HG03432 (cell line): ENCODE data around the gene GRAMD1B.
A peak's percentile ranks its signal among the peaks of the same experiment; 100 is the strongest.
"Not testable (repeated sequence)": the region's sequence is repeated elsewhere in the genome, so short reads cannot be mapped to it uniquely, and the experiment has no call there.

Experiments used
- ATAC-seq: cut with Tn5 transposase; IDR thresholded peaks from one replicate; pipeline ENCODE4 v1.9.1; 2021; ENCODE audit warnings: mild to moderate bottlenecking, moderate library complexity; ENCODE audit not compliant: unreplicated experiment

GRAMD1B gene

GRCh38 chr11:123561431-123561800 lies 131.3 kb downstream of the GRAMD1B start:
- no peak for ATAC-seq

- ATAC-seq, result no peak
Measured at GRCh38 chr11:123562158-123562557, 132.1 kb downstream of the GRAMD1B start.

- ATAC-seq, result no peak
Measured at GRCh38 chr11:123562829-123563228, 132.8 kb downstream of the GRAMD1B start.

- ATAC-seq, result no peak
Measured at GRCh38 chr11:123564221-123564620, 134.2 kb downstream of the GRAMD1B start.

- ATAC-seq, result no peak
Measured at GRCh38 chr11:123566852-123567251, 136.8 kb downstream of the GRAMD1B start.

- ATAC-seq, result no peak
Measured at GRCh38 chr11:123567466-123567865, 137.4 kb downstream of the GRAMD1B start.

- ATAC-seq, result no peak
Measured at GRCh38 chr11:123568367-123568870, 138.3 kb downstream of the GRAMD1B start.

GRCh38 chr11:123569393-123569792 lies 139.3 kb downstream of the GRAMD1B start:
- ATAC-seq, result no peak

- no peak for ATAC-seq
Measured at GRCh38 chr11:123570939-123571580, 141.0 kb downstream of the GRAMD1B start.

GRCh38 chr11:123572791-123573190 lies 142.7 kb downstream of the GRAMD1B start:
- ATAC-seq, result not testable (repeated sequence)

GRCh38 chr11:123573286-123573685 lies 143.2 kb downstream of the GRAMD1B start:
- ATAC-seq, result no peak

- ATAC-seq, result no peak
Measured at GRCh38 chr11:123575441-123575840, 145.4 kb downstream of the GRAMD1B start.

GRCh38 chr11:123576082-123576481 lies 146.0 kb downstream of the GRAMD1B start:
- ATAC-seq, result no peak

GRCh38 chr11:123576501-123576900 lies 146.4 kb downstream of the GRAMD1B start:
- ATAC-seq, result no peak

GRCh38 chr11:123577081-123577598 lies 147.1 kb downstream of the GRAMD1B start:
- ATAC-seq, result peak; percentile 56

- no peak for ATAC-seq
Measured at GRCh38 chr11:123578778-123579481, 148.9 kb downstream of the GRAMD1B start.

GRCh38 chr11:123579482-123579812 lies 149.4 kb downstream of the GRAMD1B start:
- no peak for ATAC-seq

GRCh38 chr11:123580137-123580536 lies 150.1 kb downstream of the GRAMD1B start:
- peak; percentile 3 for ATAC-seq

GRCh38 chr11:123580557-123581275 lies 150.6 kb downstream of the GRAMD1B start:
- ATAC-seq, result peak; percentile 90

GRCh38 chr11:123581651-123582399 lies 151.8 kb downstream of the GRAMD1B start:
- no peak for ATAC-seq

GRCh38 chr11:123582992-123583504 lies 153.0 kb downstream of the GRAMD1B start:
- ATAC-seq, result no peak
